ENCODE results near the gene C11orf24. TPM values are rescaled to one million over a fixed set of nuclear protein-coding genes. Genes with fewer than 3 reads are reported as not detected.

Gene C11orf24
- total RNA-seq, 2 experiments from 2014 or later: 8.0 to 8.5 TPM

DNA sequence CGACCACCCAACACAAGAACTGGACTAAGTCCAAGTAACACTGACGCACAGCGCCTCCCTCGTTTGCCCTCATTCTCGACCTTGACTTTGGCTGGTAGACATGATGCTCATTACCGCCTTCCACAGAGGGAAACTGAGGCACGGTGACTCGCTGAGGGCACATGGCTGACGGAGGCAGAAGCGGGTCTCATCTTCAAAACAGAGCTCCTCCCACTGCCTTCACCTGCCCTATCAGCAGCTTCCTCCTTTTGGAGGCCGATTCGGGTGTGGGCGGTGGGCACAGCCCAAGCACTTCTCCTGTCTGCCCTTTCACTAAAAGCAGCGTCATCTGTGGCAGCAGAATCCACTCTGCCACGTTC lies 56.7 kb downstream of the C11orf24 start:
- DNase-seq (peak in 3 of 14 experiments; percentile 16 to 47 (median 22)), ATAC-seq (ENCODE audit: poor library complexity) (no peak)
- H3K4me1 ChIP-seq (ENCODE audit: insufficient read depth, low read length): peaks cover 27% of the 10 kb centered on the region
- H3K36me3 ChIP-seq (ENCODE audit: insufficient read depth, low read length): no peaks in the 10 kb centered on the region
- H3K4me3 ChIP-seq (ENCODE audit: low read length): no peak overlapping the region
- peak overlapping the region; percentile 91 for H3K4me3 Mint-ChIP-seq
- peaks cover 29% of the 10 kb centered on the region for H3K36me3 Mint-ChIP-seq (ENCODE audit: low read depth)
- peaks cover 38% of the 10 kb centered on the region for H3K4me1 Mint-ChIP-seq (ENCODE audit: low read depth)
- no peaks in the 10 kb centered on the region for H3K9me3 ChIP-seq (ENCODE audit: control insufficient read depth in 1 of 2, insufficient read depth in 1 of 2, low read length in 2 of 2)
- intact Hi-C loops (cut with DNase I, micrococcal nuclease): no loop called here
- POLR2A ChIA-PET: interaction anchor here (0.7 kb wide), 1 partner anchor 234 kb away, joined by 3 read pairs; no protein-coding TSS in a partner anchor
- no peaks in the 10 kb centered on the region for H3K9me3 Mint-ChIP-seq
- CTCF ChIA-PET: interaction anchor here (1.2 kb wide), 1 partner anchor 9 kb away, joined by 3 read pairs; no protein-coding TSS in a partner anchor
- H3K27ac ChIP-seq (ENCODE audit: low read depth in 1 of 2, low read length in 2 of 2): no peak overlapping the region
- TF ChIP-seq, protein P1, sequence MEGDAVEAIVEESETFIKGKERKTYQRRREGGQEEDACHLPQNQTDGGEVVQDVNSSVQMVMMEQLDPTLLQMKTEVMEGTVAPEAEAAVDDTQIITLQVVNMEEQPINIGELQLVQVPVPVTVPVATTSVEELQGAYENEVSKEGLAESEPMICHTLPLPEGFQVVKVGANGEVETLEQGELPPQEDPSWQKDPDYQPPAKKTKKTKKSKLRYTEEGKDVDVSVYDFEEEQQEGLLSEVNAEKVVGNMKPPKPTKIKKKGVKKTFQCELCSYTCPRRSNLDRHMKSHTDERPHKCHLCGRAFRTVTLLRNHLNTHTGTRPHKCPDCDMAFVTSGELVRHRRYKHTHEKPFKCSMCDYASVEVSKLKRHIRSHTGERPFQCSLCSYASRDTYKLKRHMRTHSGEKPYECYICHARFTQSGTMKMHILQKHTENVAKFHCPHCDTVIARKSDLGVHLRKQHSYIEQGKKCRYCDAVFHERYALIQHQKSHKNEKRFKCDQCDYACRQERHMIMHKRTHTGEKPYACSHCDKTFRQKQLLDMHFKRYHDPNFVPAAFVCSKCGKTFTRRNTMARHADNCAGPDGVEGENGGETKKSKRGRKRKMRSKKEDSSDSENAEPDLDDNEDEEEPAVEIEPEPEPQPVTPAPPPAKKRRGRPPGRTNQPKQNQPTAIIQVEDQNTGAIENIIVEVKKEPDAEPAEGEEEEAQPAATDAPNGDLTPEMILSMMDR (IDR thresholded peaks at IDR 0.05): no peak
- H3K27me3 ChIP-seq (ENCODE audit: control insufficient read depth in 1 of 2, insufficient read depth in 2 of 2, low read length in 2 of 2): no peaks in the 10 kb centered on the region
- peak overlapping the region; percentile 90 for H3K27ac Mint-ChIP-seq
- H3K27me3 Mint-ChIP-seq: peaks cover 13% of the 10 kb centered on the region

DNA sequence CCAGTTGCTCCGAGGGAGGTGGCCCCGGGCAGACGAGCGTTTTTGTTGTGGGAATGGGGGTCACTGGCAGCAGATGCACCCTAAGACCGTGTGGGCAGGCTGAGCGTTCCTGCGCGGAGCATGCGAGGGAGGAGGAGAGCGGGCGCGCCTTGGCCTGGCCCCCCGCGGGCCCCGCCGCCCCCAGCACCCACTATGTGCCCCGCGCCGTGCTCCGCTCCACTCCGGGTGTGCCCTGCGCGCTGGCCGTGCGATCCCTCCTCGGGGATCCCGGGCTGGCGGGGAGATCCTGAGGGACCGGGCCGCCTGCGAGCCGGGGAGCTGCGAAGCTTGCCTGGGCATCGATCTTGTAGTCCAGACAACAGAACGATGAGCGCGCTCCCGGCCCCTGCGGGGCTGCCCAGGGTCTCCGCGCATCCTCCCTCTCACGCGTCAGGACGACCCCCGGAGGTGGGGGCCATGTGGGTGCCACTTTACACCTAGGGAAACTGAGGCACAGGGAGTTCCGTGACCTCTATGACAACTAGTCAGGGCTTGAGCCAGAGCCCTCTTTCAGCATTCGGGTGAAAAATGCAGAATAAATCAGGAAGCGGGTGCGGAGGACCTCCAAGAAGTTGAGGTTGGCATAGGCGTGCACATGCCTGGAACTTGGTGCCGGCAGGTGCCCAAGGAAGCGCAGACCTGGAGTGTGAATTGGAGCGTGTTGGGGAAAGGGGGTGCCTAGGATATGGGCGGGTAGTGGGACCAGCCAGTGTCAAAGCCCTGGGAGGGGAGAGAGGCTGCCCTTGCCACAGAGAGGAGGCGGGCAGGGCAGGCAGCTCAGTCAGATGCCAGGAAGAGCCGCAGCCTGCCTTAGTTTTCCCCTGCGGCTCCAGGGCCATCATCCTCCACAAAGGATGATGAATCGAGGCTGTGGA lies 57.3 kb downstream of the C11orf24 start:
- Histone ChIP-seq H3K36me3 (ENCODE audit: insufficient read depth, low read length) (no peaks in the 10 kb centered on the region), H3K9me3 (ENCODE audit: control insufficient read depth in 1 of 2, insufficient read depth in 1 of 2, low read length in 2 of 2) (no peaks in the 10 kb centered on the region), H3K27ac (ENCODE audit: low read depth in 1 of 2, low read length in 2 of 2) (peak overlapping the region in 1 of 2 donors; percentile 74), H3K4me1 (ENCODE audit: insufficient read depth, low read length) (peaks cover 34% of the 10 kb centered on the region), H3K4me3 (ENCODE audit: low read length) (peak overlapping the region; percentile 78), H3K27me3 (ENCODE audit: control insufficient read depth in 1 of 2, insufficient read depth in 2 of 2, low read length in 2 of 2) (no peaks in the 10 kb centered on the region)
- ATAC-seq (ENCODE audit: poor library complexity): peak; percentile 13
- no peaks in the 10 kb centered on the region for H3K9me3 Mint-ChIP-seq
- peaks cover 45% of the 10 kb centered on the region for H3K4me1 Mint-ChIP-seq (ENCODE audit: low read depth)
- H3K36me3 Mint-ChIP-seq (ENCODE audit: low read depth): peaks cover 29% of the 10 kb centered on the region
- ChIA-PET POLR2A (interaction anchor here (0.6 to 0.7 kb wide), 2 partner anchors 22 to 233 kb away, joined by 3 to 4 read pairs; no protein-coding TSS in a partner anchor), CTCF (interaction anchor here (1.2 kb wide), 1 partner anchor 8 kb away, joined by 3 read pairs; no protein-coding TSS in a partner anchor)
- DNase-seq: peak in 1 of 14 experiments; percentile 26
- peaks cover 13% of the 10 kb centered on the region for H3K27me3 Mint-ChIP-seq
- intact Hi-C loops (cut with DNase I, micrococcal nuclease): loop anchor here in 1 of 2 experiments (5.0 kb wide), 4 partner anchors 58 to 407 kb away; partner anchors contain the start of genes C11orf24 and PPP6R3
- H3K4me3 Mint-ChIP-seq: peak overlapping the region; percentile 91
- H3K27ac Mint-ChIP-seq: peak overlapping the region; percentile 90
- TF ChIP-seq, protein P1 (IDR thresholded peaks at IDR 0.05): no peak

DNA sequence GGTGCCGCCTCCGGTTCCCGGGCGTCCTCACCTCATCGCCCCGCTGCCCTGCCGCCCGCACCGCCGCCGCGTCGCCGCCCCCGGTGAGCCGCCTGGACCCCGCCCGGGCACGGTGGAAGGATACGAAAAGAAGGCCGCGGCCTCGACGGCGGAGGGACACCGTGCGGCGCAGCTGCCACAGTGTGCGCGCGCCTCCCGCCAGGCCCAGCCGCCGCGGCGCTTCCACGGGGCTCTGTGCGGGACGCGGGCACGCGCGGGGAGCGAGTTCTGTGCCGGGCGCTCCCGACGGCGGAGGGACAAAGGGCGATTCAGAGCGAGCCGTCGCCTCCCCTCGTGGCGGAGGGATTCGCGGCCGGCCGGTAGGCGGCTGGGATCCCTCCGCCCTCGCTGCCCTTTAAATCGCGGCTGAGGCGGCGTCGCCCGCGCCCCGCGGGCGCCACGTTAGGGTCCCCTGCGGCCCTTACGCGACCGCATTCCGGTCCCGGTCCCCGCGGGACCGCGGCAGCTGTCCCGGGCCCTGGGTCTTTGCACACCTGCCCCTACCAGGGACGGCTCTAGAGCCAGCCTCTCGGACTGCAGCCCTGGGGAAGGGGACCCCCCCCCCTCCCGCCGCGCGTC lies 58.1 kb downstream of the C11orf24 start:
- H3K4me1 Mint-ChIP-seq (ENCODE audit: low read depth): peaks cover 51% of the 10 kb centered on the region
- H3K4me3 ChIP-seq (ENCODE audit: low read length): peak overlapping the region; percentile 78
- no peaks in the 10 kb centered on the region for H3K9me3 ChIP-seq (ENCODE audit: control insufficient read depth in 1 of 2, insufficient read depth in 1 of 2, low read length in 2 of 2)
- TF ChIP-seq, protein P1 (IDR thresholded peaks at IDR 0.05): no peak
- H3K4me3 Mint-ChIP-seq: peak overlapping the region; percentile 73
- peak overlapping the region; percentile 77 for H3K27ac Mint-ChIP-seq
- H3K27ac ChIP-seq (ENCODE audit: low read depth in 1 of 2, low read length in 2 of 2): peak overlapping the region in 1 of 2 donors; percentile 74
- H3K36me3 Mint-ChIP-seq (ENCODE audit: low read depth): peaks cover 29% of the 10 kb centered on the region
- peaks cover 41% of the 10 kb centered on the region for H3K4me1 ChIP-seq (ENCODE audit: insufficient read depth, low read length)
- no peaks in the 10 kb centered on the region for H3K9me3 Mint-ChIP-seq
- ChIA-PET CTCF (no interaction called here), POLR2A (no interaction called here)
- no peaks in the 10 kb centered on the region for H3K27me3 ChIP-seq (ENCODE audit: control insufficient read depth in 1 of 2, insufficient read depth in 2 of 2, low read length in 2 of 2)
- ATAC-seq (ENCODE audit: poor library complexity) (peak; percentile 32), DNase-seq (peak; percentile 60 to 95 (median 80))
- intact Hi-C loops (cut with DNase I, micrococcal nuclease): loop anchor here in 1 of 2 experiments (2.0 to 5.0 kb wide), 5 partner anchors 59 to 406 kb away; partner anchors contain the start of genes C11orf24, CHKA and PPP6R3
- H3K36me3 ChIP-seq (ENCODE audit: insufficient read depth, low read length): no peaks in the 10 kb centered on the region
- H3K27me3 Mint-ChIP-seq: peaks cover 13% of the 10 kb centered on the region
